K562 (cell line): ENCODE results near the gene LGALS3BP. TPM values are rescaled to one million over a fixed set of nuclear protein-coding genes. Genes with fewer than 3 reads are reported as not detected.

ENCODE experiments used
- ARNT ChIP-seq, 2 experiments: fragments of 450-650 bp; IDR thresholded peaks; 2 replicates each; pipeline ENCODE4 v1.6.1; 2016; ENCODE audit warnings: mild to moderate bottlenecking in 1 of 2
- BCOR ChIP-seq: fragments of 450-650 bp; IDR thresholded peaks from 2 replicates; pipeline ENCODE4 v1.6.1; 2016
- ETV1 ChIP-seq: fragments of 450-650 bp; conservative IDR thresholded peaks from 2 replicates; pipeline ENCODE4 v1.6.1; 2016; ENCODE audit warnings: missing genetic modification characterization, control low read depth, low read depth, missing compliant biosample characterization
- GABPB1 ChIP-seq: sonication (generic); formaldehyde crosslinking; IDR thresholded peaks from 2 replicates; pipeline ENCODE4 v1.8.0; 2022; ENCODE audit warnings: mild to moderate bottlenecking, missing genetic modification reagents
- HCFC1 ChIP-seq: IDR thresholded peaks from 2 replicates; pipeline ENCODE4 v1.6.1; 2012; ENCODE audit warnings: low read depth, low read length, improper control_type of control experiment
- MYBL2 ChIP-seq, 2 experiments: fragments of 450-650 bp in 1 of 2; sonication (generic) in 1 of 2; formaldehyde crosslinking in 1 of 2; IDR thresholded peaks; 2 replicates each; pipeline versions ENCODE4 v1.6.1 to v1.8.1; 2017 to 2022; ENCODE audit warnings: borderline replicate concordance in 1 of 2, inconsistent platforms in 1 of 2, low read depth in 1 of 2, mild to moderate bottlenecking in 1 of 2, missing genetic modification reagents in 1 of 2, moderate library complexity in 1 of 2
- NCOR1 ChIP-seq: fragments of 450-650 bp; IDR thresholded peaks from 2 replicates; pipeline ENCODE4 v1.6.1; 2016; ENCODE audit warnings: mild to moderate bottlenecking, moderate library complexity
- POLR2AphosphoS2 ChIP-seq: IDR thresholded peaks from 2 replicates; pipeline ENCODE4 v1.6.1; 2012; ENCODE audit warnings: low read length, improper control_type of control experiment
- SIX5 ChIP-seq, 2 experiments: IDR thresholded peaks; 2 replicates each; pipeline ENCODE4 v1.6.1; 2011; ENCODE audit warnings: low read length in 2 of 2, borderline replicate concordance in 1 of 2, low read depth in 1 of 2, mild to moderate bottlenecking in 1 of 2, moderate library complexity in 1 of 2; ENCODE audit not compliant: insufficient read depth in 1 of 2
- SNIP1 ChIP-seq: fragments of 450-650 bp; IDR thresholded peaks from 2 replicates; pipeline ENCODE4 v1.7.1; 2017; ENCODE audit warnings: low read depth, mild to moderate bottlenecking
- STAG1 ChIP-seq: sonication (generic); formaldehyde crosslinking; IDR thresholded peaks from 2 replicates; pipeline ENCODE4 v1.5.0; 2020; ENCODE audit warnings: missing genetic modification reagents, borderline replicate concordance
- STAT5A ChIP-seq: IDR thresholded peaks from 2 replicates; pipeline ENCODE4 v1.6.1; 2012; ENCODE audit warnings: low read length, inconsistent platforms, borderline replicate concordance
- TSC22D4 ChIP-seq: fragments of 450-650 bp; IDR thresholded peaks from 2 replicates; pipeline ENCODE4 v1.6.1; 2016; ENCODE audit warnings: missing genetic modification characterization, missing biosample characterization, control low read depth
- XRCC3 ChIP-seq: fragments of 450-650 bp; IDR thresholded peaks from 2 replicates; pipeline ENCODE4 v1.6.1; 2017; ENCODE audit warnings: mild to moderate bottlenecking, moderate library complexity
- ZFP36 ChIP-seq: fragments of 150-350 bp; IDR thresholded peaks from 2 replicates; pipeline ENCODE4 v1.6.1; 2018; ENCODE audit warnings: low read length, low read depth; ENCODE audit not compliant: partially characterized antibody
- ZNF140 ChIP-seq: fragments of 250-450 bp; sonication (Bioruptor Pico); IDR thresholded peaks from 2 replicates; pipeline ENCODE4 v1.8.0; 2021; ENCODE audit warnings: moderate library complexity, mild to moderate bottlenecking, inconsistent platforms
- ZNF282 ChIP-seq: sonication (generic); formaldehyde crosslinking; IDR thresholded peaks from 2 replicates; pipeline ENCODE4 v1.8.1; 2023; ENCODE audit warnings: missing genetic modification reagents
- ZNF644 ChIP-seq: fragments of 200-800 bp; sonication (Bioruptor generic); IDR thresholded peaks from 2 replicates; pipeline ENCODE4 v1.6.1; 2016; ENCODE audit warnings: low read depth, missing genetic modification characterization, missing compliant biosample characterization
- polyA plus RNA-seq, 8 experiments: library from polyadenylated mRNA; depleted of rRNA in 4 of 8; stranded (reverse) in 5 of 8; unstranded in 3 of 8; fragments of >200 nt; fragmentation: Nextera tagmentation in 2 of 8; fragmentation: Illumina TruSeq in 1 of 8; extraction: Ambion mirVana in 2 of 8; extraction: Trizol in 1 of 8; gene quantifications; 2 replicates each; pipeline versions ENCODE4 v1.2.1 to v1.2.3, GENCODE V29; 2011 to 2014; ENCODE audit warnings: inconsistent platforms in 1 of 8, missing spikeins in 1 of 8
- total RNA-seq, 7 experiments: library from RNA; depleted of rRNA in 6 of 7; stranded (reverse); fragments of >200 nt in 6 of 7; fragmentation: Illumina TruSeq in 2 of 7; extraction: Trizol in 2 of 7; gene quantifications; 2 replicates each; pipeline versions ENCODE4 v1.2.1 to v1.2.3, GENCODE V29; 2011 to 2021; ENCODE audit warnings: low replicate concordance in 1 of 7
- TF ChIP-seq, protein P1 (sequence below): fragments of 450-650 bp; IDR thresholded peaks from 2 replicates; pipeline ENCODE4 v1.6.1; 2016; ENCODE audit warnings: antibody characterized with exemption
- TF ChIP-seq, protein P2 (sequence below): fragments of 450-650 bp; formaldehyde crosslinking; conservative IDR thresholded peaks from 2 replicates; pipeline ENCODE4 v1.4.0; 2022; ENCODE audit warnings: mild to moderate bottlenecking, missing genetic modification characterization
- TF ChIP-seq, protein P3 (sequence below): sonication (generic); formaldehyde crosslinking; IDR thresholded peaks from 2 replicates; pipeline ENCODE4 v1.8.0; 2022; ENCODE audit warnings: missing genetic modification reagents, mild to moderate bottlenecking, borderline replicate concordance

LGALS3BP gene
- total and polyA plus RNA-seq, 9 of the 15 experiments (the other 6 are each of a cell fraction or from before 2014, with no cell fraction given), result 0.39 to 5.3 (median 3.2) TPM

DNA sequence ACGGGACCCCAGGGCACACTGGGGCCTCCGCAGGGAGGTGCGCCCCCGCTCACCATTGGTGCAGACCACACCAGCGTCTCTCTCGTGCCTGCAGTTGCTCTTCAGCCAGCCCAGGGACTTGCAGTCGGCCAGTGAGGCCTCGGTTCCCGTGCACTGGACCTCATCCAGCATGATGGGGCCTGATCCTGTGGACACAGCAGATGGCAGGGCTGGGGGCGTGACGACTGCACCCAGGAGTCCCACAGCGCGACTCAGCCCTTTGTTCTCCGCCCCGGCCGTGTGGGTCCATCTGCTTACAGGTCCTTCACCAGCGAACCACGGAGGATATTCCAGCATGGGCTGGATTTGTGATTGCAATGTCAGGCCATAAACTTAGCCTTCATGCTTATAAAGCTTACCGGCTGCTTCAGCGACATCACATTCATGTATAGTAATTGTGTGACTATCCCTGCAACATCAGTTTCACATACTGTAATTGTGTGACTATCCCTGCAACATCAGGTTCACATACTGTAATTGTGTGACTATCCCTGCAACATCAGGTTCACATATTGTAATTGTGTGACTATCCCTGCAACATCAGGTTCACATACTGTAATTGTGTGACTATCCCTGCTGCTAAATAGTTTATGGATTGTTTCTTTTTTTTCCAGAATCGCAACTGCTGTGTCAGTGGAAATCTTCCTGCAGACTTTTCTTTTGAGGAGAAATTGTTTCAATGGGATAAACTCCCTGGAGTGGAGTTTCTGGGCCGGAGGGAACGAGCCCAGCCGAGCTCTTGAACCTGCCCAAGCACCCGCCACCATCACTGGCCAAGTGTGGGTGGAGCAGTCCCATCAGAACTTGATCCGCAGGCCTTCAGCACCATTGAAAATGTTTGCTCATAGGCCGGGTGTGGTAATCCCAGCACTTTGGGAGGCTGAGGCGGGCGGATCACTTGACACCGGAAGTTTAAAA lies 4.8 kb downstream of the LGALS3BP start (continued):
- TF ChIP-seq SIX5 (IDR thresholded peaks at IDR 0.05; ENCODE audit: borderline replicate concordance in 1 of 2, insufficient read depth in 1 of 2, low read depth in 1 of 2, low read length in 2 of 2), result no peak
- no peak for TF ChIP-seq ZNF644
- no peak for TF ChIP-seq STAG1 (CRISPR knock-in tag)
- TF ChIP-seq TSC22D4 (tag), result no peak
- TF ChIP-seq, protein P1, sequence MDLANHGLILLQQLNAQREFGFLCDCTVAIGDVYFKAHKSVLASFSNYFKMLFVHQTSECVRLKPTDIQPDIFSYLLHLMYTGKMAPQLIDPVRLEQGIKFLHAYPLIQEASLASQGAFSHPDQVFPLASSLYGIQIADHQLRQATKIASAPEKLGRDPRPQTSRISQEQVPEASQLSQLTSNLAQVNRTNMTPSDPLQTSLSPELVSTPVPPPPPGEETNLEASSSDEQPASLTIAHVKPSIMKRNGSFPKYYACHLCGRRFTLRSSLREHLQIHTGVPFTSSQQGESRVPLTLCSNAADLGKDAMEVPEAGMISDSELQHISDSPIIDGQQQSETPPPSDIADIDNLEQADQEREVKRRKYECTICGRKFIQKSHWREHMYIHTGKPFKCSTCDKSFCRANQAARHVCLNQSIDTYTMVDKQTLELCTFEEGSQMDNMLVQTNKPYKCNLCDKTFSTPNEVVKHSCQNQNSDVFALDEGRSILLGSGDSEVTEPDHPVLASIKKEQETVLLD, result no peak
- no peak for TF ChIP-seq MYBL2 (IDR thresholded peaks at IDR 0.05; ENCODE audit: low read depth)
- TF ChIP-seq MYBL2 (CRISPR knock-in tag; IDR thresholded peaks at IDR 0.05; ENCODE audit: borderline replicate concordance), result no peak
- TF ChIP-seq, protein P2, sequence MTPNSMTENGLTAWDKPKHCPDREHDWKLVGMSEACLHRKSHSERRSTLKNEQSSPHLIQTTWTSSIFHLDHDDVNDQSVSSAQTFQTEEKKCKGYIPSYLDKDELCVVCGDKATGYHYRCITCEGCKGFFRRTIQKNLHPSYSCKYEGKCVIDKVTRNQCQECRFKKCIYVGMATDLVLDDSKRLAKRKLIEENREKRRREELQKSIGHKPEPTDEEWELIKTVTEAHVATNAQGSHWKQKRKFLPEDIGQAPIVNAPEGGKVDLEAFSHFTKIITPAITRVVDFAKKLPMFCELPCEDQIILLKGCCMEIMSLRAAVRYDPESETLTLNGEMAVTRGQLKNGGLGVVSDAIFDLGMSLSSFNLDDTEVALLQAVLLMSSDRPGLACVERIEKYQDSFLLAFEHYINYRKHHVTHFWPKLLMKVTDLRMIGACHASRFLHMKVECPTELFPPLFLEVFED, result no peak
- no peak for TF ChIP-seq XRCC3
- no peak for TF ChIP-seq STAT5A
- no peak for TF ChIP-seq ZNF282 (CRISPR knock-in tag)
- TF ChIP-seq, protein P3, sequence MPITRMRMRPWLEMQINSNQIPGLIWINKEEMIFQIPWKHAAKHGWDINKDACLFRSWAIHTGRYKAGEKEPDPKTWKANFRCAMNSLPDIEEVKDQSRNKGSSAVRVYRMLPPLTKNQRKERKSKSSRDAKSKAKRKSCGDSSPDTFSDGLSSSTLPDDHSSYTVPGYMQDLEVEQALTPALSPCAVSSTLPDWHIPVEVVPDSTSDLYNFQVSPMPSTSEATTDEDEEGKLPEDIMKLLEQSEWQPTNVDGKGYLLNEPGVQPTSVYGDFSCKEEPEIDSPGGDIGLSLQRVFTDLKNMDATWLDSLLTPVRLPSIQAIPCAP (CRISPR knock-in tag), result no peak
- no peak for TF ChIP-seq BCOR
- peak; percentile 66; the same call in 1 of the 2 replicates for TF ChIP-seq SNIP1
- no peak for TF ChIP-seq POLR2AphosphoS2
- no peak for TF ChIP-seq ZNF140
- TF ChIP-seq ARNT (IDR thresholded peaks at IDR 0.05), result 0 out of 4 replicates have a peak, but pooled peaks of 1 of the 2 experiments have one; percentile 40
- no peak for TF ChIP-seq ETV1
- TF ChIP-seq ZFP36, result no peak
- no peak for TF ChIP-seq NCOR1
- no peak for TF ChIP-seq HCFC1
- TF ChIP-seq GABPB1 (CRISPR knock-in tag), result peak; percentile 51; the same call in 1 of the 2 replicates
